Measurements from ENCODE around the gene DBF4B.

DBF4B gene

GRCh38 chr17:44770166-44770925 is 61.9 kb downstream of the DBF4B start:
- H3K27me3 ChIP-seq (ENCODE audit: control insufficient read depth, insufficient read depth, low read length) = no peaks in the 10 kb centered on the region
- H3K4me3 ChIP-seq (ENCODE audit: low read depth, low read length) = no peak overlapping the region
- no peak overlapping the region for H3K4me2 ChIP-seq (ENCODE audit: low read length)
- no peak overlapping the region for H3K27ac ChIP-seq
- H2AFZ ChIP-seq = no peak overlapping the region
- no peaks in the 10 kb centered on the region for H3K36me3 ChIP-seq (ENCODE audit: control insufficient read depth, insufficient read depth, low read length)
- no peak overlapping the region for H3K9ac ChIP-seq
- H3K9me3 ChIP-seq (ENCODE audit: control insufficient read depth, low read length) = no peaks in the 10 kb centered on the region
- no peak for TF ChIP-seq CTCF (IDR thresholded peaks at IDR 0.05)
- H3K4me1 ChIP-seq = no peaks in the 10 kb centered on the region
- H3K79me2 ChIP-seq = no peaks in the 10 kb centered on the region

- Histone ChIP-seq H3K27ac (no peak overlapping the region), H3K9ac (no peak overlapping the region), H3K9me3 (ENCODE audit: control insufficient read depth, low read length) (no peaks in the 10 kb centered on the region), H3K4me3 (ENCODE audit: low read depth, low read length) (no peak overlapping the region), H3K36me3 (ENCODE audit: control insufficient read depth, insufficient read depth, low read length) (no peaks in the 10 kb centered on the region), H2AFZ (no peak overlapping the region), H3K4me2 (ENCODE audit: low read length) (no peak overlapping the region), H3K79me2 (no peaks in the 10 kb centered on the region), H3K27me3 (ENCODE audit: control insufficient read depth, insufficient read depth, low read length) (no peaks in the 10 kb centered on the region), H3K4me1 (no peaks in the 10 kb centered on the region)
- TF ChIP-seq CTCF (IDR thresholded peaks at IDR 0.05) = no peak
Observed at GRCh38 chr17:44772308-44773045, 64.0 kb downstream of the DBF4B start.

GRCh38 chr17:44773140-44773539 is 64.7 kb downstream of the DBF4B start:
- H2AFZ ChIP-seq = no peak overlapping the region
- H3K27me3 ChIP-seq (ENCODE audit: control insufficient read depth, insufficient read depth, low read length) = no peaks in the 10 kb centered on the region
- no peak overlapping the region for H3K27ac ChIP-seq
- H3K4me1 ChIP-seq = no peaks in the 10 kb centered on the region
- no peaks in the 10 kb centered on the region for H3K36me3 ChIP-seq (ENCODE audit: control insufficient read depth, insufficient read depth, low read length)
- no peak overlapping the region for H3K4me3 ChIP-seq (ENCODE audit: low read depth, low read length)
- TF ChIP-seq CTCF (IDR thresholded peaks at IDR 0.05) = no peak
- H3K4me2 ChIP-seq (ENCODE audit: low read length) = no peak overlapping the region
- no peaks in the 10 kb centered on the region for H3K79me2 ChIP-seq
- no peak overlapping the region for H3K9ac ChIP-seq
- no peaks in the 10 kb centered on the region for H3K9me3 ChIP-seq (ENCODE audit: control insufficient read depth, low read length)

- no peak overlapping the region for H3K9ac ChIP-seq
- no peaks in the 10 kb centered on the region for H3K9me3 ChIP-seq (ENCODE audit: control insufficient read depth, low read length)
- peak overlapping the region; percentile 46 for H3K4me3 ChIP-seq (ENCODE audit: low read depth, low read length)
- peak overlapping the region; percentile 3 for H3K27ac ChIP-seq
- H3K79me2 ChIP-seq = no peaks in the 10 kb centered on the region
- H3K4me1 ChIP-seq = no peaks in the 10 kb centered on the region
- H2AFZ ChIP-seq = peak overlapping the region; percentile 69
- no peaks in the 10 kb centered on the region for H3K36me3 ChIP-seq (ENCODE audit: control insufficient read depth, insufficient read depth, low read length)
- TF ChIP-seq CTCF (IDR thresholded peaks at IDR 0.05) = peak; percentile 99
- peak overlapping the region; percentile 90 for H3K4me2 ChIP-seq (ENCODE audit: low read length)
- H3K27me3 ChIP-seq (ENCODE audit: control insufficient read depth, insufficient read depth, low read length) = no peaks in the 10 kb centered on the region
Observed at GRCh38 chr17:44774271-44775135, 66.0 kb downstream of the DBF4B start.
